GM23248 (cell line): ENCODE data around the gene MBNL1. TPM values are rescaled to one million over a fixed set of nuclear protein-coding genes. Genes with fewer than 3 reads are reported as not detected.

ENCODE experiments used
- DNase-seq: peaks from one replicate; pipeline ENCODE4 v3.0.0-alpha.2; 2015
- H2AFZ ChIP-seq: fragments of 200-600 bp; sonication (generic); 2 replicates; pipeline ENCODE4 v1.6.1; 2016; ENCODE audit warnings: antibody characterized with exemption
- H3F3A ChIP-seq: fragments of 200-600 bp; sonication (generic); 2 replicates; pipeline ENCODE4 v1.6.1; 2016; ENCODE audit warnings: mild to moderate bottlenecking, antibody characterized with exemption, mixed run types; ENCODE audit not compliant: insufficient read depth
- H3K27ac ChIP-seq: fragments of 200-600 bp; sonication (generic); 2 replicates; pipeline ENCODE4 v1.5.1; 2016; ENCODE audit warnings: mild to moderate bottlenecking
- H3K27me3 ChIP-seq: fragments of 200-600 bp; sonication (generic); replicated peaks from 2 replicates; pipeline ENCODE4 v1.6.1; 2016; ENCODE audit warnings: mild to moderate bottlenecking; ENCODE audit not compliant: insufficient read depth
- H3K36me3 ChIP-seq: fragments of 200-600 bp; sonication (generic); 2 replicates; pipeline ENCODE4 v1.6.1; 2016; ENCODE audit warnings: low read depth, mild to moderate bottlenecking
- H3K4me1 ChIP-seq: fragments of 200-600 bp; sonication (generic); 2 replicates; pipeline ENCODE4 v1.6.1; 2016; ENCODE audit warnings: mild to moderate bottlenecking; ENCODE audit not compliant: insufficient read depth
- H3K4me2 ChIP-seq: fragments of 200-600 bp; sonication (generic); one replicate; pipeline ENCODE4 v1.6.1; 2016; ENCODE audit warnings: mild to moderate bottlenecking; ENCODE audit not compliant: unreplicated experiment
- H3K4me3 ChIP-seq: fragments of 200-600 bp; sonication (generic); 2 replicates; pipeline ENCODE4 v1.5.1; 2016; ENCODE audit warnings: mild to moderate bottlenecking
- H3K79me2 ChIP-seq: fragments of 200-600 bp; sonication (generic); 2 replicates; pipeline ENCODE4 v1.6.1; 2016; ENCODE audit warnings: mild to moderate bottlenecking; ENCODE audit not compliant: insufficient read depth
- H3K9ac ChIP-seq: fragments of 200-600 bp; sonication (generic); 2 replicates; pipeline ENCODE4 v1.6.1; 2016; ENCODE audit warnings: mild to moderate bottlenecking
- H3K9me2 ChIP-seq: fragments of 200-600 bp; sonication (generic); 2 replicates; pipeline ENCODE4 v1.6.1; 2016; ENCODE audit warnings: mixed run types, mild to moderate bottlenecking, moderate library complexity; ENCODE audit not compliant: insufficient read depth
- H3K9me3 ChIP-seq: fragments of 200-600 bp; sonication (generic); one replicate; pipeline ENCODE4 v1.6.1; 2017; ENCODE audit warnings: low read depth
- H4K20me1 ChIP-seq: fragments of 200-600 bp; sonication (generic); 2 replicates; pipeline ENCODE4 v1.6.0; 2016; ENCODE audit not compliant: insufficient read depth
- EZH2 ChIP-seq: fragments of 200-600 bp; sonication (generic); IDR thresholded peaks from 2 replicates; pipeline ENCODE4 v1.6.1; 2018; ENCODE audit warnings: antibody characterized with exemption, mild to moderate bottlenecking; ENCODE audit not compliant: insufficient read depth, poor library complexity, severe bottlenecking
- EZH2phosphoT487 ChIP-seq: fragments of 200-600 bp; sonication (generic); IDR thresholded peaks from 2 replicates; pipeline ENCODE4 v1.6.1; 2018; ENCODE audit warnings: antibody characterized with exemption, moderate library complexity, mild to moderate bottlenecking, low read depth; ENCODE audit not compliant: insufficient read depth
- WGBS, 2 experiments: methylation state at CpG; one replicate each; pipeline ENCODE4 v1.1.6; 2015 to 2017; ENCODE audit warnings: low lambda C conversion rate in 2 of 2, low coverage in 1 of 2; ENCODE audit errors: missing lambda C conversion rate in 2 of 2; 5-methylcytosine and 5-hydroxymethylcytosine counted together
- in situ Hi-C: fragments of 300-500 bp; cut with MboI; formaldehyde crosslinking; loops from 2 replicates; pipeline ENCODE4 v1.15.0; 2020
- polyA plus RNA-seq: library from polyadenylated mRNA; unstranded; fragments of >200 nt; fragmentation: Nextera tagmentation; extraction: Ambion mirVana; gene quantifications from 2 replicates; pipeline ENCODE4 v1.2.1, GENCODE V29; 2016
- total RNA-seq: library from RNA; depleted of rRNA; stranded (reverse); fragments of >200 nt; shearing (Covaris generic); gene quantifications from 2 replicates; pipeline ENCODE4 v1.2.3, GENCODE V29; 2014

The MBNL1 gene
- total and polyA plus RNA-seq, 2 experiments from 2014 or later: 89.5 to 262 TPM

DNA sequence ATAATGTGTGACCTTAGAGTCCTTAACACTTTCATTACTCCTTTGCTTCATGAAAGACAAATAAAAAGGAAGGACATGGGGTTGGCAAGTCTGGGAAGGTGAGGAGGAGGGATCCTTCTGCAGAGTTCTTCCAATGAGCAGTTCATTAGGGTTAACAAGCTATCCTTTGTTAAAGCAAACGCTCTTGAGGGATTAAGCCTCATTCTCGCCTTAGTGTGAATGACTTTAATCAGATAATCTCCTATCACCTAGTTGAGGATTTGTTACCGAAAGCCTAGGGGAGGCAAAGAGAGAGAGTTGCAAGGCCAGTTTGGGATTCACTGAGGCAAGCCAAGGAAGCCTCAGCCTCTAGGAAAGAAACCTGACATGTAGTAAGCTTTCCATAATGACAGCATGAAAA is 7.4 kb upstream of the MBNL1 start:
- Histone ChIP-seq H3F3A (peaks cover 23% of the 10 kb centered on the region), H3K4me1 (peaks cover 38% of the 10 kb centered on the region), H4K20me1 (no peaks in the 10 kb centered on the region), H3K27ac (no peak overlapping the region), H3K4me2 (no peak overlapping the region), H3K9ac (no peak overlapping the region), H3K79me2 (peaks cover 11% of the 10 kb centered on the region), H2AFZ (no peak overlapping the region), H3K4me3 (no peak overlapping the region), H3K9me2 (peaks cover 3% of the 10 kb centered on the region; the same call in 1 of the 2 replicates), H3K36me3 (no peaks in the 10 kb centered on the region), H3K27me3 (no peaks in the 10 kb centered on the region), H3K9me3 (no peaks in the 10 kb centered on the region)
- WGBS, 2 experiments: 96 to 98% methylated on average over 3 of the region's 3 CpGs
- in situ Hi-C loops: loop anchor here (10.0 kb wide), 1 partner anchor 183 kb away; no protein-coding TSS in a partner anchor
- DNase-seq: no peak
- TF ChIP-seq EZH2: no peak
- no peak for TF ChIP-seq EZH2phosphoT487

DNA sequence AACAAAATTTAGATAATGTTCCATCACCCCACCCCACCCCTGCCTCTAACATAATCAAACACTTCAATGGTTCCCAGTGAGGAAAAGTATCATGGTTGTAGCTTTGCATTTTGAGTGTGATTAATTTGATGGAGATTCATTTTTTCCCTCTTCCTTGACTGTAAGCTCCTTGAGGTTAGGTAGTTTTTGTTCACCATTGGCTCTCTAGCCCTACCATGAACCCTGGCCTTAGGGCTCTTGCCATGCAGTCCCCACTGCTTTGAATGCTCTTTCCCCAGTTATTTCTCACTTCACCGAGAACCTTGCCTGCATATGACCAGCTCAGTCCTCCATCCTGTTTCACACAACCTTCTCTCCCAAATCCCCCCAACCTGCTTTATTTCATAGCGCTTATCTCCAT is 5.0 kb upstream of the MBNL1 start:
- in situ Hi-C loops: loop anchor here (10.0 kb wide), 1 partner anchor 181 kb away; no protein-coding TSS in a partner anchor
- TF ChIP-seq EZH2 (no peak), EZH2phosphoT487 (no peak)

DNA sequence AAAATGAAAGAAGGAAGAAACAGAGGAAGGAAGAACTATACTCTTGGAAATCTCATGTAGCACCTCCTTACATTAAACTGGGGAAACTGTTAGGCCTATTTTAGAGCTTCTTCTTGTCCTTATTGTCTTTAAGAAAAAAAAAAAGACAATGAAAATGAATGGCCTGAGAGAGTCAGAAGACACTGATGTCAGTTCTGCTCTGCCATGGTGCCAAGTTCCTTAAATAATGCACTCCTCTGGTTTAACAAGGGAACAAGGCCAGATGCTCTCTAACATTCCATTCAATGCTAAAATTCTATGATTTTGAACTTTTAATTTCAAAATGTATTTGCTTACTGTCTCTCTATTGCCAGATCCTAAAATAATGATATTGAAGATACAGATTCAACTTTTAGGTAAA is 4.4 kb upstream of the MBNL1 start:
- in situ Hi-C loops: loop anchor here (10.0 kb wide), 1 partner anchor 180 kb away; no protein-coding TSS in a partner anchor
- TF ChIP-seq EZH2 (no peak), EZH2phosphoT487 (no peak)
- H3F3A ChIP-seq: peaks cover 25% of the 10 kb centered on the region

More for the DNA sequence above, 5.0 kb upstream of the MBNL1 start:
- no peaks in the 10 kb centered on the region for H3K36me3 ChIP-seq
- 0 out of 2 replicates have a peak, but pooled peaks cover 3% of the 10 kb centered on the region for H3K9me2 ChIP-seq
- 97 to 100% methylated on average over 2 of the region's 2 CpGs for WGBS, 2 experiments
- no peaks in the 10 kb centered on the region for H3K9me3 ChIP-seq
- H3K27ac ChIP-seq: no peak overlapping the region
- peaks cover 44% of the 10 kb centered on the region for H3K4me1 ChIP-seq
- no peak for DNase-seq
- no peak overlapping the region for H3K4me3 ChIP-seq
- H3K9ac ChIP-seq: no peak overlapping the region
- no peak overlapping the region for H2AFZ ChIP-seq
- peaks cover 27% of the 10 kb centered on the region for H3K79me2 ChIP-seq
- H4K20me1 ChIP-seq: no peaks in the 10 kb centered on the region
- H3K4me2 ChIP-seq: no peak overlapping the region
- peaks cover 30% of the 10 kb centered on the region for H3F3A ChIP-seq
- H3K27me3 ChIP-seq: no peaks in the 10 kb centered on the region

DNA sequence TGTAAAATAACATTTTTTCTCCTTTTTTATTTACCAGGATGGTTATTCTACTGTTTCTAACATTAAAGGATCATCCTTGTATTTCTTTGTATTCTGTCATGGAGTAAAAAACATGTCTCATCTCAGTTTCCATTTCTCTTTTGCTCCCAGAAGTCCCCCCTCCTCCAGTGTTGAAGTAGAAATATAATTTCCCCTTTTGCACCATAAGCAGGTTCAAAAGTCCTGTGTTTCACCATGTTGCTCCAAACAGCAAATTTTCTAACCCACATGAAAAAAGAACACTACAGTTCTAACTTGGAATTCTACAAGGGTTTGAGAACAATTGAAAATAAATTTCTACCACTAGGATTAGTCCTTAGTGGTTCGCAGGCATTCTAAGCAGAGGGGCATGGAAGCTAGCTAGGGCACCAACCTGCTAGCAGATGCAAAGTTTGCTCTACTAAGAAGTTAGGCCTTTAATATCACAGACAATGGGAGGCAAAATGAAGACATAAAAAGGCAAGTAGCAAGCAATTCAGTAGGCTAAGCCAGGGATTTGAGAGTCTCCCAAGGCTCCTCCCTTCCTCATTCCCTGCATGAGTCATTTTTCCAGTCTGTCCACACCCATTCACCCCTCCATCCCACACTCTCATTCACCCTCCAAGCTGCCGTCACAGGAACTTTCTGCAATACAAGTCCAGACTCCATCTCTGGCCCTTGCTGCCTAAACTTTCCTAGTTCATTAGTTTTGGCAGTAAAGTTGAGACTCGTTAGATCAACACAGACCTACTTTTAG is 2.3 kb upstream of the MBNL1 start:
- Histone ChIP-seq H2AFZ (peak overlapping the region; percentile 77), H3K4me2 (peak overlapping the region; percentile 97), H3K27ac (peak overlapping the region; percentile 93), H4K20me1 (no peaks in the 10 kb centered on the region), H3K9me3 (no peaks in the 10 kb centered on the region), H3K79me2 (peaks cover 49% of the 10 kb centered on the region), H3K9me2 (0 out of 2 replicates have a peak, but pooled peaks cover 3% of the 10 kb centered on the region), H3K9ac (peak overlapping the region; percentile 92), H3K4me1 (peaks cover 29% of the 10 kb centered on the region), H3K4me3 (peak overlapping the region; percentile 94), H3F3A (peaks cover 41% of the 10 kb centered on the region), H3K36me3 (no peaks in the 10 kb centered on the region), H3K27me3 (no peaks in the 10 kb centered on the region)
- no peak for TF ChIP-seq EZH2
- no peak for TF ChIP-seq EZH2phosphoT487
- 17 to 23% methylated on average over 3 of the region's 3 CpGs for WGBS, 2 experiments
- in situ Hi-C loops: loop anchor here (10.0 kb wide), 1 partner anchor 178 kb away; no protein-coding TSS in a partner anchor
- DNase-seq: peak; percentile 98

More for the DNA sequence above, 4.4 kb upstream of the MBNL1 start:
- Histone ChIP-seq H3K27ac (no peak overlapping the region), H3K27me3 (no peaks in the 10 kb centered on the region), H2AFZ (no peak overlapping the region), H3K9ac (no peak overlapping the region), H3K36me3 (no peaks in the 10 kb centered on the region), H3K9me2 (0 out of 2 replicates have a peak, but pooled peaks cover 3% of the 10 kb centered on the region), H3K79me2 (peaks cover 29% of the 10 kb centered on the region), H3K9me3 (no peaks in the 10 kb centered on the region), H3K4me3 (no peak overlapping the region), H3K4me1 (peaks cover 37% of the 10 kb centered on the region), H3K4me2 (no peak overlapping the region), H4K20me1 (no peaks in the 10 kb centered on the region)
- DNase-seq: peak; percentile 28
